GM18517 (cell line): ENCODE results near the gene FOSL2.

Experiments used
- ATAC-seq: cut with Tn5 transposase; IDR thresholded peaks from one replicate; pipeline ENCODE4 v1.9.1; 2021; ENCODE audit warnings: mild to moderate bottlenecking, moderate library complexity; ENCODE audit not compliant: unreplicated experiment

Gene FOSL2

DNA sequence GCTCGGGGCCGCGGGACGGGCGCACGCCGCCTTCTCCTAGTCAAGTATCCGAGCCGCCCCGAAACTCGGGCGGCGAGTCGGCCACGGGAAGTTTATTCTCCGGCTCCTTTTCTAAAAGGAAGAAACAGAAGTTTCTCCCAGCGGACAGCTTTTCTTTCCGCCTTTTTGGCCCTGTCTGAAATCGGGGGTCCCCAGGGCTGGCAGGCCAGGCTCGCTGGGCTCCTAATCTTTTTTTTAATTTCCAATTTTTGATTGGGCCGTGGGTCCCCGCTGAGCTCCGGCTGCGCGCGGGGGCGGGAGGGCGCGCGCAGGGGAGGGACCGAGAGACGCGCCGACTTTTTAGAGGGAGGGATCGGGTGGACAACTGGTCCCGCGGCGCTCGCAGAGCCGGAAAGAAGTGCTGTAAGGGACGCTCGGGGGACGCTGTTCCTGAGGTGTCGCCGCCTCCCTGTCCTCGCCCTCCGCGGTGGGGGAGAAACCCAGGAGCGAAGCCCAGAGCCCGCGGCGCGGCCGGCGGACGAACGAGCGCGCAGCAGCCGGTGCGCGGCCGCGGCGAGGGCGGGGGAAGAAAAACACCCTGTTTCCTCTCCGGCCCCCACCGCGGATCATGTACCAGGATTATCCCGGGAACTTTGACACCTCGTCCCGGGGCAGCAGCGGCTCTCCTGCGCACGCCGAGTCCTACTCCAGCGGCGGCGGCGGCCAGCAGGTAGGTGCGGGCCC lies 617 bp downstream of the FOSL2 start:
- ATAC-seq: no peak

GRCh38 chr2:28394331-28394877 lies 1.7 kb downstream of the FOSL2 start:
- ATAC-seq: no peak

DNA sequence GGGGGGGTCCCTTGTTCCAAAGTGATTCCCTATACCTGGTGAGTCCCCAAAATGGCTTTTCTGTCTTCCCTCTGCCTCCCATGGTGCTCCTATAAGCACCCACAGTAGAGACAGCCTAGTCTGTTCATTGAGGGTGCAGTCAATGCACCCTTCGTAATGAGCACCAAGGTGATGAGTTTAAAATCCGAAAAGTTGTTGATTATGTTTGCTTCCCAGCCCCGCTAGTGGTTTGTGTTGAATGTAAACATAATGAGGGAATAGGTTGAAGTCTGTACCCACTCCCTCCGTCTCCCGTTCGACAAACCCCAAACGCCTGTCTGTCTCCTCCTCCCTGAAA lies 2.3 kb downstream of the FOSL2 start:
- no peak for ATAC-seq

DNA sequence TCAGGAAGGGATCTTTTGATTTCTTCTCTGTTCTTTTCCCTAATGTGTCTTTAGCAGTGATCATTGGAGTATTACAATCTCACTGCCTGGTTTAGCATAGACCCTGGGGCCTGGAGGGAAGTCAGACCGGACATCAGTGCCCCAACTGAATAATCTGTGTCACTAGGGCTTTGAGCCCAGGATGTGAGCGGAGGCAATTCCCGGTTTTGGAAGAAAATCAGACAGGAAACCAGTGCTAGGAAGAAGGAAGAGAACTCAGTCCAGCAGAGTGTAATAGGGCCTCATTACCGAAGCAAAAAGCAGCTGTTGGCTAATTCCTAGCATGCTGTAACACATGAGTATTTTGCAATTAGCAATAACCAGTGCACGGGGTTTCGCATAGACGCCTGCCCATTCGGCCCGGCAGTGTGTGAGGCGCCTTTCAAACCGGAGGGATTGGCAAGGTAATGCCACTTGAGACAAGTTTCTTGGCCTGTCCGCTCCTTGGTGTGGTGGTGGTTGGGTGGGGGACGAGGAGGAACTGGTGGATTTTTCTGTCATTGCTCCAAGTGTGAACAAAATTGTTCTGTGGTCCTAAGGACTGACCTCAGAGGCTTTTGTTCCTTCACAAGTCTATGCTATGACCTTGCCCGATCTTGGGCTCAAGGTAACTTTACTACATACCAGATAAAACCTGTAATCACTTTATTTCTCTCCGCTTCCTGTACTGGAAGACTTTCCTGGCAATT lies 2.8 kb downstream of the FOSL2 start:
- ATAC-seq: no peak

DNA sequence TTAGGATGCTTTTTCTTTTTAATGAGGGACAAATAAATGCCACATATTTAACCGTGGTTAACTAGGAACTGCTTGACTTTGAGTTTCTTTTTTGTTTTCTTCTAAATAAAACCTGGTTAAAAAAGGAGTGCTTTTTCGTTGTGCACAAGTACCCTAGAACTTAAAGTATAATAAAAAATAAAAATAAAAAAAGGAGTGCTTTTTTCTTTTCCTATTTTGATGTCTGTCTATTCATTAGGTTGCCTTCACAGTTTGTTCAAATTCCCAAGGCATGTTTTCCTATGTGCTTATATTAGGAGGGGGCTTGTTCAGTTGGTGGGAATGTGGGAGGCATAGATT lies 4.4 kb downstream of the FOSL2 start:
- no peak for ATAC-seq

GRCh38 chr2:28398101-28398834 lies 5.6 kb downstream of the FOSL2 start:
- ATAC-seq: no peak

GRCh38 chr2:28399289-28399688 lies 6.6 kb downstream of the FOSL2 start:
- no peak for ATAC-seq

GRCh38 chr2:28399956-28400355 lies 7.3 kb downstream of the FOSL2 start:
- no peak for ATAC-seq

- ATAC-seq: no peak
Measured at GRCh38 chr2:28400419-28400818, 7.8 kb downstream of the FOSL2 start.

DNA sequence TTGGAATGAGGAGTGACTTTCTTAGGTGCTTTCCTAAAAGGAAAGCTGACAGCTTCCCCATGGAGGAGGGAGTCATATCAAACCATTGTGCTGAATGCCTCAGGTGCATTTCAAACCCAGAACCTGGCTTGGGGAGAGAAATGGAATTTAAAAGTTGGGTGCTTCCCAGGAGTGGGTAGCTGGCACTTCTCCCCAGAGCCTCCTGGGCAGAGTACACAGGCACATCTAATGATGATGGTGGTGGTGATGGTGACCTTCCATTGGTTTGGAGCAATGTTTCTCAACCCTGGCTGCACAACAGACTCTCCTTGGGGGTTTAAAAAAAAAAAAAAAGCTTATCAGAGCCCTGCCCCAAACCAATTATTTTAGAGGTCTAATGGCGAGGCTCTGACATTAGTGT lies 8.3 kb downstream of the FOSL2 start:
- ATAC-seq: no peak

GRCh38 chr2:28401411-28401810 lies 8.8 kb downstream of the FOSL2 start:
- ATAC-seq: no peak

DNA sequence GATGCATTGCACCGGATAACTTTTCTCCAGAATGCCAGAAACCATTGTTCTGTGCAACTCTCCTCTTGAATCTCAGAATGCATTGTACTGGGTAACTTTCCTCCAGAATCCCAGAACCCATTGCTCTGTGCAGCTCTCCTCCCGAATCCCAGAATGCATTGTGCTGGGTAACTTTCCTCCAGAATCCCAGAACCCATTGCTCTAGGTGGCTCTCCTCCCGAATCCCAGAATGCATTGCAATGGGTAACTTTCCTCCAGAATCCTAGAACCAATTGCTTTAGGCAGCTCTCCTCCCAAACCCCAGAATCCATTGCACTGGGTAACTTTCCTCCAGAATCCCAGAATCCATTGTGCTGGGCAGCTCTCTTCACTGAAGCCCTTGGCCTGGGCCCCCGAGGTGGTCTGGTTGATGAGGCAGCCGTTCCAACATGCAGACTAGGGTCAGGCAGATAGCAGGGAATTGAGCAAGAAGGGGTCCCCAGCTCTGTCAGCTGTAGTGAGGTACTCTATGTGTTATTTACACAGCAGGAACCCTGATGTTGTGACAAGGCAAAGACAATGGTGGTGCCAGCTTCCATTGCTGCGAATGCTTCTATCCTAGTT lies 9.4 kb downstream of the FOSL2 start:
- ATAC-seq: no peak

DNA sequence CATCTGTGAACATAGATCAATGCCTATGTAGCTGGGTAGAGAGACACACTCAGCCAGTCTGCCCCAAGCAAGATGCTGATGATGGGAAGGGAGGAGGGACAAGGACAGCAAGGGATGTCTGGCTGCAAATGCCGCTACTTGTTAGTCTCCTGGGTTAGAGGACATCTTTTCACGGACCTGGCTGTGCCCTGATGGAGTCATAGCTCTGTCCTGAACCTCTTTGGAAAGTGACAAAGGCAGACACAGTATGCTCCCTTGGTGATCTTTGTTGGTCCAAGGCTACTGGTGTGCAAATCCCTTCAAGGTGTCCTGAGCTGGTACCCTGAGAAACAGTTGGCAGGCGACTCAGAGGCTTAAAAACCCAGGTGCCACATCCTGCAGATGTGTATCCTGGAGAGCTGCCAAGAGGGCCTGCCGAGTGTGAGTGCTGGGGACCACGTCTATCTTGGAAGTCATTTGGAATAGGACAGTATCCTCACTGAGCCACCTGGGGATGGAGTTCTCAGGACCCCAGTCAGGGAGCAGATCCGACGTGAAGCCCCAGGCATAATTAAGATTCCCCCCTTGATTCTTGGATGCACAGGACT lies 10.8 kb downstream of the FOSL2 start:
- no peak for ATAC-seq

GRCh38 chr2:28404086-28404485 lies 11.4 kb downstream of the FOSL2 start:
- ATAC-seq: no peak

DNA sequence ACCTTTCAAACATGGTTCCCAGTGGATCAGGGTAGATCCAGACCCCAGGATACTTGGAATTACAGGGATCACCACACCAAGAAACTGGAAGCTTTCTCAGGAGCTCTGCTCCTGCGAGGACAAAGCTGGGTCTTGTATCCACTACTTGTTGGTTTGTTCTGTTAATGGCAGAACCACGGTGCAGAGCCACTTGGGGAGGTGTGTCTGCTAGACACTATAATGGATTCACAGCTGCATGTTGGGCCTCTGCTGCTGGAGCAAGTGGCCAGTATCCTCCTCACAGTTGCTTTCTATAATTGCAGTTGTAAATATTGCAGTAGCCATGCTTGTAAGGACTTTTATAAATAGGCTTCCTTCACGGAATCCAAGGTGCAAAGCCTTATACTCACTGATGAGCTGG lies 12.9 kb downstream of the FOSL2 start:
- ATAC-seq: no peak

- ATAC-seq: no peak
Measured at GRCh38 chr2:28406276-28407096, 13.8 kb downstream of the FOSL2 start.

DNA sequence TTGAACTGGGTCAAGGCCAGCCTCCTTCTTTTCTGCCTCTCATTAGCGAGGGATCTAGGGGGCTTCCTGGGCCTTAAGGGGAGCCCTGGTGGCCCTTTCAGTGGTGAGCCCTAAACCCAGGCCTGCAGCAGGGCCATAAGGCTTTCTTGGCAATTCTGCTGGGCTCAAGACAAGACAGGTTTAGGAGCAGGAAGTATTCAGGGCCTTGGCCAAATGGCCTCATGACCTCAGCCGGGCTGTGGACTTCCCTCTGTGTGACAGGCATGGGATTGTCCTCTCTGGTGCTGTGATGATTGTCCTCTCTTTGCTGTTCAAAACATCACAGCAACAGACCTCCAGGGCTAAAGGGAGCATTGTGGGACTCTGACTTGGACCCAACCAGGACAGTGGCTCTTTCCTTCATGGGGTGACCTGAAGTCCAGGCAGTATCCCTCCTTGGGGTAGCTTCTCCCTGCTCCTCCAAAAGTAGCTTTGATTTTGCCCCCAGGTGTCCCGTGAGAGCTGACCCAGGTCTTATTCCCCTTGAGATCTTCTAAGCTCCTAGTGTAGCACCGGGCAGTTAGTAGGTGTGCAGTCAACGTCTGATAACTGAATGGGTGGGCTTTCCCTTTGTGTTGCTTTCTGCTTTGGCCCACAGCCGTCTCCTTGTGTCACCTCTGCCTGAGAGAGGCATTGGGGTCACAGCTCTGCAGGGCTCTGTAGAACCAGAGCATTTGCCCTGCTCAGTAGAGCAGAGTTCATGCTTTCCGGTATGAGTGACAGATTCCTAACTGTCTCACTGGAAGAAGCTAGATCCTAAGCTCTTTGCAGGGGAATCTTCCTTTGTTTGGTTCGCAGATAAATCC lies 14.7 kb downstream of the FOSL2 start:
- ATAC-seq: no peak

DNA sequence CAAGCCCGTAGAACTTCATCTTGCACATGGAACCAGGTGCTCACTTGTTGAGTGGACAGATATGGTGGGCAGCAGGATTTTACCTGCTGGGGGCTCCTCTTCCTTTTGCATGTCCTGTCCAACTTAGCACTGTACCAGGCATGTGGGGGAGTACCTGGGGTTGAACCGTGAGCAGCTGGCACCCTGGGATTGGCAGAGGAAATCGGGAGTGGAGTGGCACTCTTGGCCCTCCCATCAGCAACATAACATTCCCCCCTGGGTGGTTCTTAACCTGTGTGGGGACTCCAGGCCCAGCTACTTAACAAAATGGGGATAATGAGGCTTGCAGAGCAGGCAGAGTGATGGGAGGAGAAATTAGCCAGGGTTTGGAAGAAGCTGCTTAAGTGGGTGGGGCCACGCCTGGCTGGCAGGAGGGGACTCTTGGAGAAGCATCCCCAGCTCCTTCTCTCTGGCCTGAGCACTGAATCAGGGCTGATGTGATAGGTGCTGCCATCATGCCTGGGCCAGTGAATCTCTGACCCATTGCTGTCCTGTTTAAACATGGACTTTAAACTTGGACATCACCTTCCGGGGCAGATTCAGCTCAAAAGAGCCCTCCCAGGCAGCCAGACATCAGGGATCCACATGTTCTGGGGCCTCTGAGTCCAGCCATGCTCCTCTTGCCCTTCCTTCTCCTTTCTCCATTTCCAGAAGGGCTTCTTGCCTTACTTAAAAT lies 15.5 kb downstream of the FOSL2 start:
- no peak for ATAC-seq
